Esophagus muscularis mucosa (tissue), 4 donors: ENCODE results near the gene FBXL7. TPM values are rescaled to one million over a fixed set of nuclear protein-coding genes. Genes with fewer than 3 reads are reported as not detected.

Source experiments
- DNase-seq: peaks from one replicate; pipeline ENCODE4 v3.0.0-alpha.2; 2017; ENCODE audit errors: extremely low spot score
- H3K27ac ChIP-seq, 4 donors: fragments of 200-600 bp; sonication (generic); replicated peaks in 1 of 4; 1 replicate in 3 of 4; 2 replicates in 1 of 4; pipeline ENCODE4 v1.5.1; 2016 to 2019; ENCODE audit warnings: mild to moderate bottlenecking in 1 of 4
- H3K27me3 ChIP-seq, 4 donors: fragments of 200-600 bp; sonication (generic); one replicate each; pipeline versions ENCODE4 v1.5.1 to v1.6.0; 2016 to 2019
- H3K36me3 ChIP-seq, 4 donors: fragments of 200-600 bp; sonication (generic); one replicate each; pipeline ENCODE4 v1.5.1; 2016 to 2019
- H3K4me1 ChIP-seq, 4 donors: fragments of 200-600 bp; sonication (generic); one replicate each; pipeline ENCODE4 v1.5.1; 2016 to 2019
- H3K4me3 ChIP-seq, 4 donors: fragments of 200-600 bp; sonication (generic); 1 replicate in 2 of 4; 2 replicates in 2 of 4; pipeline ENCODE4 v1.5.1; 2016 to 2019; ENCODE audit warnings: mild to moderate bottlenecking in 4 of 4, moderate library complexity in 1 of 4
- H3K9me3 ChIP-seq, 4 donors: fragments of 200-600 bp; sonication (generic); 1 replicate in 3 of 4; 2 replicates in 1 of 4; pipeline ENCODE4 v1.5.1; 2016 to 2019
- CTCF ChIP-seq, 3 experiments: fragments of 200-600 bp in 2 of 3; fragments of 450-650 bp in 1 of 3; sonication (generic) in 2 of 3; IDR thresholded peaks; one replicate each; pipeline ENCODE4 v1.5.1; 2017 to 2019; ENCODE audit warnings: antibody characterized with exemption in 3 of 3, mild to moderate bottlenecking in 2 of 3, moderate library complexity in 1 of 3
- EP300 ChIP-seq: sonication (generic); formaldehyde crosslinking; IDR thresholded peaks from one replicate; pipeline ENCODE4 v1.6.1; 2017; ENCODE audit warnings: antibody characterized with exemption
- POLR2A ChIP-seq: fragments of 450-650 bp; IDR thresholded peaks from one replicate; pipeline ENCODE4 v1.6.1; 2017; ENCODE audit warnings: antibody characterized with exemption, moderate library complexity, mild to moderate bottlenecking, low read depth
- POLR2AphosphoS5 ChIP-seq, 2 donors: sonication (generic); formaldehyde crosslinking; IDR thresholded peaks; one replicate each; pipeline ENCODE4 v1.6.1; 2017; ENCODE audit warnings: antibody characterized with exemption in 2 of 2
- WGBS: methylation state at CpG from one replicate; pipeline ENCODE4 v1.1.5; 2018; 5-methylcytosine and 5-hydroxymethylcytosine counted together
- intact Hi-C: fragments of 100-400 bp; cut with DNase I; formaldehyde crosslinking; loops from one replicate; pipeline ENCODE4 v1.15.1; 2023
- small RNA-seq, 3 donors: library from RNA; depleted of rRNA; stranded (forward); fragments of <200 nt; gene quantifications; one replicate each; pipeline ENCODE3, GENCODE V24; 2016
- total RNA-seq, 4 donors: library from RNA; depleted of rRNA; stranded (reverse); fragments of >200 nt; gene quantifications; one replicate each; pipeline versions ENCODE4 v1.1.0 to v1.2.1, GENCODE V29; 2016

Gene FBXL7
- total RNA-seq, 4 donors from 2014 or later = 25.7 to 37.7 (median 27.6) TPM

GRCh38 chr5:15983392-15983791, 483.4 kb downstream of the FBXL7 start:
- no peaks in the 10 kb centered on the region for H3K36me3 ChIP-seq
- intact Hi-C loops = no loop called here
- 65% methylated on average over 1 of the region's 1 CpG for WGBS
- no peaks in the 10 kb centered on the region for H3K27me3 ChIP-seq
- DNase-seq = no peak
- TF ChIP-seq POLR2A (no peak), POLR2AphosphoS5 (IDR thresholded peaks at IDR 0.05) (no peak), EP300 (no peak), CTCF (IDR thresholded peaks at IDR 0.05) (no peak)
- no peak overlapping the region for H3K27ac ChIP-seq
- H3K4me1 ChIP-seq = no peaks in the 10 kb centered on the region
- no peak overlapping the region for H3K4me3 ChIP-seq
- no peaks in the 10 kb centered on the region for H3K9me3 ChIP-seq

Small RNA genes within 50 kb of the gene (small RNA-seq; reads per million reads assigned to genes)
- 24.7 to 60.6 (median 34.3) reads per million in 3 donors for gene MIR887
